Measurements from ENCODE around the gene NCAM1. TPM values are rescaled to one million over a fixed set of nuclear protein-coding genes. Genes with fewer than 3 reads are reported as not detected.
"Not testable (repeated sequence)": the region's sequence is repeated elsewhere in the genome, so short reads cannot be mapped to it uniquely, and the experiment has no call there.

Gene NCAM1
- total and polyA plus RNA-seq, 4 experiments from 2014 or later, result 0.39 TPM; not detected in 3

GRCh38 chr11:113045146-113045545, 83.9 kb downstream of the NCAM1 start:
- H3K9me3 ChIP-seq (ENCODE audit: control insufficient read depth in 1 of 2, low read length in 2 of 2), result no peaks in the 10 kb centered on the region
- intact Hi-C loops (cut with micrococcal nuclease), result no loop called here
- CTCF ChIA-PET (ENCODE audit: partially characterized antibody), result no interaction called here

GRCh38 chr11:113046866-113047265, 85.6 kb downstream of the NCAM1 start:
- CTCF ChIA-PET (ENCODE audit: partially characterized antibody), result no interaction called here

More at GRCh38 chr11:113045146-113045545, 83.9 kb downstream of the NCAM1 start:
- Mint-ChIP-seq H3K4me3 (no peak overlapping the region), H3K9me3 (peaks cover 0 to 12% (median 3%) of the 10 kb centered on the region in 8 donors), H3K27ac (no peak overlapping the region), H3K27me3 (peaks cover 9% of the 10 kb centered on the region in 2 donors), H3K36me3 (no peaks in the 10 kb centered on the region), H3K4me1 (peaks cover 0 to 3% (median 0%) of the 10 kb centered on the region in 4 donors)
- H3K4me3 ChIP-seq (ENCODE audit: low read length in 2 of 2), result no peak overlapping the region
- no peaks in the 10 kb centered on the region for H3K4me1 ChIP-seq (ENCODE audit: insufficient read depth, low read length)
- no peak overlapping the region for H3K27ac ChIP-seq (ENCODE audit: low read depth, low read length)
- no peak for DNase-seq
- no peaks in the 10 kb centered on the region for H3K27me3 ChIP-seq (ENCODE audit: insufficient read depth, low read length)
- H3K36me3 ChIP-seq (ENCODE audit: insufficient read depth, low read length), result no peaks in the 10 kb centered on the region
- POLR2A ChIA-PET (ENCODE audit: partially characterized antibody), result no interaction called here

GRCh38 chr11:113048820-113049768, 87.9 kb downstream of the NCAM1 start:
- ChIA-PET POLR2A (ENCODE audit: partially characterized antibody) (no interaction called here), CTCF (ENCODE audit: partially characterized antibody) (no interaction called here)
- intact Hi-C loops (cut with micrococcal nuclease), result no loop called here
- H3K27ac ChIP-seq (ENCODE audit: low read depth, low read length), result no peak overlapping the region
- no peaks in the 10 kb centered on the region for H3K9me3 ChIP-seq (ENCODE audit: control insufficient read depth in 1 of 2, low read length in 2 of 2)
- peaks cover 0 to 15% (median 4%) of the 10 kb centered on the region in 8 donors for H3K9me3 Mint-ChIP-seq
- no peaks in the 10 kb centered on the region for H3K36me3 ChIP-seq (ENCODE audit: insufficient read depth, low read length)
- H3K4me3 ChIP-seq (ENCODE audit: low read length in 2 of 2), result no peak overlapping the region
- no peaks in the 10 kb centered on the region for H3K36me3 Mint-ChIP-seq
- no peak overlapping the region for H3K27ac Mint-ChIP-seq
- H3K4me3 Mint-ChIP-seq, result no peak overlapping the region
- H3K4me1 Mint-ChIP-seq, result no peaks in the 10 kb centered on the region
- no peak for DNase-seq
- H3K27me3 ChIP-seq (ENCODE audit: insufficient read depth, low read length), result no peaks in the 10 kb centered on the region
- no peaks in the 10 kb centered on the region for H3K4me1 ChIP-seq (ENCODE audit: insufficient read depth, low read length)
- H3K27me3 Mint-ChIP-seq, result peaks cover 0 to 2% of the 10 kb centered on the region in 2 donors

More at GRCh38 chr11:113046866-113047265, 85.6 kb downstream of the NCAM1 start:
- H3K27ac Mint-ChIP-seq, result no peak overlapping the region
- Histone ChIP-seq H3K4me3 (ENCODE audit: low read length in 2 of 2) (no peak overlapping the region), H3K27me3 (ENCODE audit: insufficient read depth, low read length) (no peaks in the 10 kb centered on the region), H3K4me1 (ENCODE audit: insufficient read depth, low read length) (no peaks in the 10 kb centered on the region), H3K36me3 (ENCODE audit: insufficient read depth, low read length) (no peaks in the 10 kb centered on the region), H3K9me3 (ENCODE audit: control insufficient read depth in 1 of 2, low read length in 2 of 2) (no peaks in the 10 kb centered on the region), H3K27ac (ENCODE audit: low read depth, low read length) (no peak overlapping the region)
- POLR2A ChIA-PET (ENCODE audit: partially characterized antibody), result no interaction called here
- peaks cover 0 to 12% (median 3%) of the 10 kb centered on the region in 8 donors for H3K9me3 Mint-ChIP-seq
- H3K4me3 Mint-ChIP-seq, result no peak overlapping the region
- intact Hi-C loops (cut with micrococcal nuclease), result no loop called here
- peaks cover 9% of the 10 kb centered on the region in 2 donors for H3K27me3 Mint-ChIP-seq
- H3K36me3 Mint-ChIP-seq, result no peaks in the 10 kb centered on the region
- DNase-seq, result no peak
- peaks cover 0 to 3% (median 0%) of the 10 kb centered on the region in 4 donors for H3K4me1 Mint-ChIP-seq

GRCh38 chr11:113053042-113053441, 91.8 kb downstream of the NCAM1 start:
- H3K27me3 ChIP-seq (ENCODE audit: insufficient read depth, low read length); H3K36me3 ChIP-seq (ENCODE audit: insufficient read depth, low read length); H3K4me3 Mint-ChIP-seq; CTCF ChIA-PET (ENCODE audit: partially characterized antibody); H3K27ac Mint-ChIP-seq; H3K36me3 Mint-ChIP-seq; H3K27me3 Mint-ChIP-seq; H3K4me3 ChIP-seq (ENCODE audit: low read length in 2 of 2); DNase-seq; POLR2A ChIA-PET (ENCODE audit: partially characterized antibody); H3K4me1 Mint-ChIP-seq; H3K9me3 Mint-ChIP-seq; H3K9me3 ChIP-seq (ENCODE audit: control insufficient read depth in 1 of 2, low read length in 2 of 2); intact Hi-C loops (cut with micrococcal nuclease); H3K27ac ChIP-seq (ENCODE audit: low read depth, low read length); H3K4me1 ChIP-seq (ENCODE audit: insufficient read depth, low read length): not testable (repeated sequence)

- ChIA-PET POLR2A (ENCODE audit: partially characterized antibody) (no interaction called here), CTCF (ENCODE audit: partially characterized antibody) (no interaction called here)
- H3K27me3 ChIP-seq (ENCODE audit: insufficient read depth, low read length), result no peaks in the 10 kb centered on the region
- no peak for DNase-seq
- H3K4me1 Mint-ChIP-seq, result no peaks in the 10 kb centered on the region
- no peak overlapping the region for H3K4me3 Mint-ChIP-seq
- no peaks in the 10 kb centered on the region for H3K36me3 Mint-ChIP-seq
- no peaks in the 10 kb centered on the region for H3K9me3 ChIP-seq (ENCODE audit: control insufficient read depth in 1 of 2, low read length in 2 of 2)
- peaks cover 0 to 7% (median 0%) of the 10 kb centered on the region in 8 donors for H3K9me3 Mint-ChIP-seq
- no peak overlapping the region for H3K4me3 ChIP-seq (ENCODE audit: low read length in 2 of 2)
- intact Hi-C loops (cut with micrococcal nuclease), result no loop called here
- no peak overlapping the region for H3K27ac Mint-ChIP-seq
- no peaks in the 10 kb centered on the region for H3K4me1 ChIP-seq (ENCODE audit: insufficient read depth, low read length)
- H3K27me3 Mint-ChIP-seq, result no peaks in the 10 kb centered on the region
- no peak overlapping the region for H3K27ac ChIP-seq (ENCODE audit: low read depth, low read length)
- no peaks in the 10 kb centered on the region for H3K36me3 ChIP-seq (ENCODE audit: insufficient read depth, low read length)
Measured at GRCh38 chr11:113057038-113057437, 95.8 kb downstream of the NCAM1 start.

DNA sequence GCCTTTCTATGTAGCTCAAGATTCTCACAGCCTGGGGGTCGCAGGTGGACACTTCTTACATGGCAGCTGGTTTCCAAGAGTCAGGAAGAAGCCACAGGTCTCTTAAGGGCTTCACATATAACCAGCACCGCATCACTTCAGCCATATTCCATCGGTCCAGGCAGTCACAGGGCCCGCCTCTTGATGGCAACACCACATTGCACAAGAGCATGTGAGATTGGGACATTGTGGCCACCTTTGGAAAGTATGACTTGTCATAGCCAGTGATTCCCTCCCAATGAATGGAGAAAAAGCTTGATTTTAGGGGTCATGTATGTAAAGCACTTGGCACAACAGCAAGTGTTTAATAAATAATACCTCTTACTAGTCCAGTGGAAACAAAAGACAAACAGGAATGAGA, 98.3 kb downstream of the NCAM1 start:
- H3K4me3 ChIP-seq (ENCODE audit: low read length in 2 of 2), result no peak overlapping the region
- ChIA-PET POLR2A (ENCODE audit: partially characterized antibody) (no interaction called here), CTCF (ENCODE audit: partially characterized antibody) (no interaction called here)
- no peak overlapping the region for H3K4me3 Mint-ChIP-seq
- H3K27ac Mint-ChIP-seq, result no peak overlapping the region
- no peaks in the 10 kb centered on the region for H3K36me3 ChIP-seq (ENCODE audit: insufficient read depth, low read length)
- no peak overlapping the region for H3K27ac ChIP-seq (ENCODE audit: low read depth, low read length)
- no peak for DNase-seq
- no peaks in the 10 kb centered on the region for H3K36me3 Mint-ChIP-seq
- no peaks in the 10 kb centered on the region for H3K27me3 ChIP-seq (ENCODE audit: insufficient read depth, low read length)
- intact Hi-C loops (cut with micrococcal nuclease), result no loop called here
- H3K9me3 ChIP-seq (ENCODE audit: control insufficient read depth in 1 of 2, low read length in 2 of 2), result no peaks in the 10 kb centered on the region
- no peaks in the 10 kb centered on the region for H3K4me1 Mint-ChIP-seq
- no peaks in the 10 kb centered on the region for H3K27me3 Mint-ChIP-seq
- peaks cover 0 to 3% (median 0%) of the 10 kb centered on the region in 8 donors for H3K9me3 Mint-ChIP-seq
- H3K4me1 ChIP-seq (ENCODE audit: insufficient read depth, low read length), result no peaks in the 10 kb centered on the region

GRCh38 chr11:113065330-113065729, 104.1 kb downstream of the NCAM1 start:
- Histone ChIP-seq H3K4me3 (ENCODE audit: low read length in 2 of 2) (no peak overlapping the region), H3K4me1 (ENCODE audit: insufficient read depth, low read length) (no peaks in the 10 kb centered on the region), H3K27me3 (ENCODE audit: insufficient read depth, low read length) (no peaks in the 10 kb centered on the region), H3K36me3 (ENCODE audit: insufficient read depth, low read length) (no peaks in the 10 kb centered on the region), H3K27ac (ENCODE audit: low read depth, low read length) (no peak overlapping the region), H3K9me3 (ENCODE audit: control insufficient read depth in 1 of 2, low read length in 2 of 2) (no peaks in the 10 kb centered on the region)
- no peak for DNase-seq
- intact Hi-C loops (cut with micrococcal nuclease), result no loop called here
- no peaks in the 10 kb centered on the region for H3K9me3 Mint-ChIP-seq
- peaks cover 0 to 1% of the 10 kb centered on the region in 2 donors for H3K27me3 Mint-ChIP-seq
- H3K4me3 Mint-ChIP-seq, result no peak overlapping the region
- CTCF ChIA-PET (ENCODE audit: partially characterized antibody), result no interaction called here
- POLR2A ChIA-PET (ENCODE audit: partially characterized antibody), result no interaction called here
- H3K4me1 Mint-ChIP-seq, result no peaks in the 10 kb centered on the region
- H3K36me3 Mint-ChIP-seq, result no peaks in the 10 kb centered on the region
- no peak overlapping the region for H3K27ac Mint-ChIP-seq

Measured in CD4-positive, alpha-beta memory T cell (primary cell).